K562 (cell line): ENCODE measurements around the gene FBXW11. TPM values are rescaled to one million over a fixed set of nuclear protein-coding genes. Genes with fewer than 3 reads are reported as not detected.

Source experiments
- BDP1 ChIP-seq: IDR thresholded peaks from 3 replicates; pipeline ENCODE4 v1.6.1; 2011; ENCODE audit not compliant: insufficient read length, insufficient read depth
- EP300 ChIP-seq: IDR thresholded peaks from 2 replicates; pipeline ENCODE4 v1.6.1; 2012; ENCODE audit warnings: low read length, improper control_type of control experiment
- HMG20A ChIP-seq: fragments of 450-650 bp; formaldehyde crosslinking; conservative IDR thresholded peaks from 2 replicates; pipeline ENCODE4 v1.4.0; 2020; ENCODE audit warnings: mild to moderate bottlenecking, mixed read lengths
- HSF4 ChIP-seq: fragments of 250-450 bp; sonication (Bioruptor Pico); IDR thresholded peaks from 2 replicates; pipeline ENCODE4 v2.1.2; 2022; ENCODE audit warnings: mild to moderate bottlenecking, moderate library complexity, borderline replicate concordance
- KDM4B ChIP-seq, 2 experiments: fragments of 450-650 bp in 1 of 2; sonication (generic) in 1 of 2; IDR thresholded peaks; 2 replicates each; pipeline ENCODE4 v1.6.1; 2016 to 2017; ENCODE audit warnings: borderline replicate concordance in 2 of 2, antibody characterized with exemption in 1 of 2, low read depth in 1 of 2, mild to moderate bottlenecking in 1 of 2
- MCM5 ChIP-seq: fragments of 450-650 bp; IDR thresholded peaks from 2 replicates; pipeline ENCODE4 v1.6.1; 2016; ENCODE audit warnings: low read depth
- NR1H2 ChIP-seq: sonication (generic); formaldehyde crosslinking; IDR thresholded peaks from 2 replicates; pipeline ENCODE4 v1.4.0; 2020; ENCODE audit warnings: mild to moderate bottlenecking, missing genetic modification reagents
- TBP ChIP-seq: optimal IDR thresholded peaks from 2 replicates; pipeline ENCODE3; 2011; ENCODE audit warnings: low read depth, low read length, improper control_type of control experiment
- polyA plus RNA-seq, 8 experiments: library from polyadenylated mRNA; depleted of rRNA in 4 of 8; stranded (reverse) in 5 of 8; unstranded in 3 of 8; fragments of >200 nt; fragmentation: Nextera tagmentation in 2 of 8; fragmentation: Illumina TruSeq in 1 of 8; extraction: Ambion mirVana in 2 of 8; extraction: Trizol in 1 of 8; gene quantifications; 2 replicates each; pipeline versions ENCODE4 v1.2.1 to v1.2.3, GENCODE V29; 2011 to 2014; ENCODE audit warnings: inconsistent platforms in 1 of 8, missing spikeins in 1 of 8
- total RNA-seq, 7 experiments: library from RNA; depleted of rRNA in 6 of 7; stranded (reverse); fragments of >200 nt in 6 of 7; fragmentation: Illumina TruSeq in 2 of 7; extraction: Trizol in 2 of 7; gene quantifications; 2 replicates each; pipeline versions ENCODE4 v1.2.1 to v1.2.3, GENCODE V29; 2011 to 2021; ENCODE audit warnings: low replicate concordance in 1 of 7
- TF ChIP-seq, protein P1 (sequence below): fragments of 250-450 bp; sonication (Bioruptor Pico); IDR thresholded peaks from 2 replicates; pipeline ENCODE4 v1.8.0; 2021; ENCODE audit warnings: moderate library complexity, mild to moderate bottlenecking, inconsistent platforms
- TF ChIP-seq, protein P2 (sequence below): fragments of 450-650 bp; IDR thresholded peaks from 2 replicates; pipeline ENCODE4 v1.6.1; 2016; ENCODE audit warnings: missing biosample characterization, missing genetic modification characterization
- TF ChIP-seq, protein P3 (sequence below): fragments of 450-650 bp; IDR thresholded peaks from 2 replicates; pipeline ENCODE4 v1.6.1; 2016; ENCODE audit warnings: mild to moderate bottlenecking, moderate library complexity

Gene FBXW11
- total and polyA plus RNA-seq, 9 of the 15 experiments (the other 6 are each of a cell fraction or from before 2014, with no cell fraction given): 3.0 to 28.6 (median 23.6) TPM

DNA sequence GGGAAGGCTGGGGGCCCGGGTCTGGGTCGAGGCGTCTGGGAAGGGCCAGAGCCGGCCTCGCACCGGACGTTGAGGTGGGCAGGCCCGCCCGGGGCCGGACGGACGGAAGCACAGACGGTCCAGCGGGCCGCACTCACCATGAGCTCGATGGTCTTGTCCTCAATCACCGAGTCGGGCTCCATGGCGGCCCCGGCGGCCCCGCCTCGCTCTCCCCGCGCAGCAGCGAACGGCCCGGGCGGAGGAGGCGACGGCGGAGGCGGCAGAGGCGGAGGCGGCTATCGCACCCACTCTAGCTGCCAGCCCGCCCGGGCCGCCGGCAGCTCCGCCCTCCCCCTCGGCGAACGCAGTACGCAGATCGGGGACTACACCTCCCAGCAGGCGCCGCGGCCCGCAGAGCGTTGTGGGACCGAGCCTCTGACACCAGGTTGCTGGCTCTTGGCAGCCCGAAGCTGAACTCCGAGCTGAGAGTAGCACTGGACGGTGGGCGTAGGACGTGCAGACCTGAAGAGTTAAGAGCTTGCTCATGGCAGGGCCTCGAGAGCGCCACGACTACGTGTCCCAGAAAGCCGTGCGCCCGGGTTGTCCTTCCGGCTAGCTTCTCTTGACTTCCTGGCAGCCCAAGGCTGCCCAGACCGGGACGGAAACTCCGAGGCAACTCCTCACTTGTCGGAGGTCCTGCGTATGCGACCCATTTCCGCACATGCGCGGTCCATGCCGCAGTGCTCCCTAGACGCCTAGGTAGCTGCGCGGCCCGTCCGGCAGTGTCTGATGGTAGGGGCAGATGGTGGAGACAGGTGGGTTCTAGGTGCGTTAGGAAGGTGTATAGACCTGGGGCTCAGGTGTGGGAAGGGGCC, at the start of gene FBXW11 (continued):
- TF ChIP-seq, protein P1, sequence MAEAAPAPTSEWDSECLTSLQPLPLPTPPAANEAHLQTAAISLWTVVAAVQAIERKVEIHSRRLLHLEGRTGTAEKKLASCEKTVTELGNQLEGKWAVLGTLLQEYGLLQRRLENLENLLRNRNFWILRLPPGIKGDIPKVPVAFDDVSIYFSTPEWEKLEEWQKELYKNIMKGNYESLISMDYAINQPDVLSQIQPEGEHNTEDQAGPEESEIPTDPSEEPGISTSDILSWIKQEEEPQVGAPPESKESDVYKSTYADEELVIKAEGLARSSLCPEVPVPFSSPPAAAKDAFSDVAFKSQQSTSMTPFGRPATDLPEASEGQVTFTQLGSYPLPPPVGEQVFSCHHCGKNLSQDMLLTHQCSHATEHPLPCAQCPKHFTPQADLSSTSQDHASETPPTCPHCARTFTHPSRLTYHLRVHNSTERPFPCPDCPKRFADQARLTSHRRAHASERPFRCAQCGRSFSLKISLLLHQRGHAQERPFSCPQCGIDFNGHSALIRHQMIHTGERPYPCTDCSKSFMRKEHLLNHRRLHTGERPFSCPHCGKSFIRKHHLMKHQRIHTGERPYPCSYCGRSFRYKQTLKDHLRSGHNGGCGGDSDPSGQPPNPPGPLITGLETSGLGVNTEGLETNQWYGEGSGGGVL (CRISPR knock-in tag): no peak
- TF ChIP-seq TBP (peak; percentile 47), BDP1 (no peak), EP300 (no peak), NR1H2 (CRISPR knock-in tag) (no peak), HSF4 (CRISPR knock-in tag) (no peak), MCM5 (no peak), HMG20A (CRISPR knock-in tag) (no peak), KDM4B (IDR thresholded peaks at IDR 0.05; ENCODE audit: borderline replicate concordance in 2 of 2, low read depth in 1 of 2) (peak in 1 of 2 experiments; percentile 90; a peak in 2 of 4 replicates)
- TF ChIP-seq, protein P2, sequence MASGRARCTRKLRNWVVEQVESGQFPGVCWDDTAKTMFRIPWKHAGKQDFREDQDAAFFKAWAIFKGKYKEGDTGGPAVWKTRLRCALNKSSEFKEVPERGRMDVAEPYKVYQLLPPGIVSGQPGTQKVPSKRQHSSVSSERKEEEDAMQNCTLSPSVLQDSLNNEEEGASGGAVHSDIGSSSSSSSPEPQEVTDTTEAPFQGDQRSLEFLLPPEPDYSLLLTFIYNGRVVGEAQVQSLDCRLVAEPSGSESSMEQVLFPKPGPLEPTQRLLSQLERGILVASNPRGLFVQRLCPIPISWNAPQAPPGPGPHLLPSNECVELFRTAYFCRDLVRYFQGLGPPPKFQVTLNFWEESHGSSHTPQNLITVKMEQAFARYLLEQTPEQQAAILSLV (tag): no peak
- TF ChIP-seq, protein P3, sequence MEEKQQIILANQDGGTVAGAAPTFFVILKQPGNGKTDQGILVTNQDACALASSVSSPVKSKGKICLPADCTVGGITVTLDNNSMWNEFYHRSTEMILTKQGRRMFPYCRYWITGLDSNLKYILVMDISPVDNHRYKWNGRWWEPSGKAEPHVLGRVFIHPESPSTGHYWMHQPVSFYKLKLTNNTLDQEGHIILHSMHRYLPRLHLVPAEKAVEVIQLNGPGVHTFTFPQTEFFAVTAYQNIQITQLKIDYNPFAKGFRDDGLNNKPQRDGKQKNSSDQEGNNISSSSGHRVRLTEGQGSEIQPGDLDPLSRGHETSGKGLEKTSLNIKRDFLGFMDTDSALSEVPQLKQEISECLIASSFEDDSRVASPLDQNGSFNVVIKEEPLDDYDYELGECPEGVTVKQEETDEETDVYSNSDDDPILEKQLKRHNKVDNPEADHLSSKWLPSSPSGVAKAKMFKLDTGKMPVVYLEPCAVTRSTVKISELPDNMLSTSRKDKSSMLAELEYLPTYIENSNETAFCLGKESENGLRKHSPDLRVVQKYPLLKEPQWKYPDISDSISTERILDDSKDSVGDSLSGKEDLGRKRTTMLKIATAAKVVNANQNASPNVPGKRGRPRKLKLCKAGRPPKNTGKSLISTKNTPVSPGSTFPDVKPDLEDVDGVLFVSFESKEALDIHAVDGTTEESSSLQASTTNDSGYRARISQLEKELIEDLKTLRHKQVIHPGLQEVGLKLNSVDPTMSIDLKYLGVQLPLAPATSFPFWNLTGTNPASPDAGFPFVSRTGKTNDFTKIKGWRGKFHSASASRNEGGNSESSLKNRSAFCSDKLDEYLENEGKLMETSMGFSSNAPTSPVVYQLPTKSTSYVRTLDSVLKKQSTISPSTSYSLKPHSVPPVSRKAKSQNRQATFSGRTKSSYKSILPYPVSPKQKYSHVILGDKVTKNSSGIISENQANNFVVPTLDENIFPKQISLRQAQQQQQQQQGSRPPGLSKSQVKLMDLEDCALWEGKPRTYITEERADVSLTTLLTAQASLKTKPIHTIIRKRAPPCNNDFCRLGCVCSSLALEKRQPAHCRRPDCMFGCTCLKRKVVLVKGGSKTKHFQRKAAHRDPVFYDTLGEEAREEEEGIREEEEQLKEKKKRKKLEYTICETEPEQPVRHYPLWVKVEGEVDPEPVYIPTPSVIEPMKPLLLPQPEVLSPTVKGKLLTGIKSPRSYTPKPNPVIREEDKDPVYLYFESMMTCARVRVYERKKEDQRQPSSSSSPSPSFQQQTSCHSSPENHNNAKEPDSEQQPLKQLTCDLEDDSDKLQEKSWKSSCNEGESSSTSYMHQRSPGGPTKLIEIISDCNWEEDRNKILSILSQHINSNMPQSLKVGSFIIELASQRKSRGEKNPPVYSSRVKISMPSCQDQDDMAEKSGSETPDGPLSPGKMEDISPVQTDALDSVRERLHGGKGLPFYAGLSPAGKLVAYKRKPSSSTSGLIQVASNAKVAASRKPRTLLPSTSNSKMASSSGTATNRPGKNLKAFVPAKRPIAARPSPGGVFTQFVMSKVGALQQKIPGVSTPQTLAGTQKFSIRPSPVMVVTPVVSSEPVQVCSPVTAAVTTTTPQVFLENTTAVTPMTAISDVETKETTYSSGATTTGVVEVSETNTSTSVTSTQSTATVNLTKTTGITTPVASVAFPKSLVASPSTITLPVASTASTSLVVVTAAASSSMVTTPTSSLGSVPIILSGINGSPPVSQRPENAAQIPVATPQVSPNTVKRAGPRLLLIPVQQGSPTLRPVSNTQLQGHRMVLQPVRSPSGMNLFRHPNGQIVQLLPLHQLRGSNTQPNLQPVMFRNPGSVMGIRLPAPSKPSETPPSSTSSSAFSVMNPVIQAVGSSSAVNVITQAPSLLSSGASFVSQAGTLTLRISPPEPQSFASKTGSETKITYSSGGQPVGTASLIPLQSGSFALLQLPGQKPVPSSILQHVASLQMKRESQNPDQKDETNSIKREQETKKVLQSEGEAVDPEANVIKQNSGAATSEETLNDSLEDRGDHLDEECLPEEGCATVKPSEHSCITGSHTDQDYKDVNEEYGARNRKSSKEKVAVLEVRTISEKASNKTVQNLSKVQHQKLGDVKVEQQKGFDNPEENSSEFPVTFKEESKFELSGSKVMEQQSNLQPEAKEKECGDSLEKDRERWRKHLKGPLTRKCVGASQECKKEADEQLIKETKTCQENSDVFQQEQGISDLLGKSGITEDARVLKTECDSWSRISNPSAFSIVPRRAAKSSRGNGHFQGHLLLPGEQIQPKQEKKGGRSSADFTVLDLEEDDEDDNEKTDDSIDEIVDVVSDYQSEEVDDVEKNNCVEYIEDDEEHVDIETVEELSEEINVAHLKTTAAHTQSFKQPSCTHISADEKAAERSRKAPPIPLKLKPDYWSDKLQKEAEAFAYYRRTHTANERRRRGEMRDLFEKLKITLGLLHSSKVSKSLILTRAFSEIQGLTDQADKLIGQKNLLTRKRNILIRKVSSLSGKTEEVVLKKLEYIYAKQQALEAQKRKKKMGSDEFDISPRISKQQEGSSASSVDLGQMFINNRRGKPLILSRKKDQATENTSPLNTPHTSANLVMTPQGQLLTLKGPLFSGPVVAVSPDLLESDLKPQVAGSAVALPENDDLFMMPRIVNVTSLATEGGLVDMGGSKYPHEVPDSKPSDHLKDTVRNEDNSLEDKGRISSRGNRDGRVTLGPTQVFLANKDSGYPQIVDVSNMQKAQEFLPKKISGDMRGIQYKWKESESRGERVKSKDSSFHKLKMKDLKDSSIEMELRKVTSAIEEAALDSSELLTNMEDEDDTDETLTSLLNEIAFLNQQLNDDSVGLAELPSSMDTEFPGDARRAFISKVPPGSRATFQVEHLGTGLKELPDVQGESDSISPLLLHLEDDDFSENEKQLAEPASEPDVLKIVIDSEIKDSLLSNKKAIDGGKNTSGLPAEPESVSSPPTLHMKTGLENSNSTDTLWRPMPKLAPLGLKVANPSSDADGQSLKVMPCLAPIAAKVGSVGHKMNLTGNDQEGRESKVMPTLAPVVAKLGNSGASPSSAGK: no peak
